HCEC 1CT (cell line): ENCODE data around the gene GLRB.
"Not testable (repeated sequence)": the region's sequence is repeated elsewhere in the genome, so short reads cannot be mapped to it uniquely, and the experiment has no call there.

Experiments
- DNase-seq: peaks from one replicate; pipeline ENCODE4 v3.0.0-alpha.2; 2017

Gene GLRB

GRCh38 chr4:157075811-157076577 is at the start of gene GLRB:
TSS of gene GLRB (plus strand) at chr4:157076150. CDS start at chr4:157078025, 1,875 bp downstream.
- peak; percentile 6 for DNase-seq

GRCh38 chr4:157035471-157035870 is 40.5 kb upstream of the GLRB start:
- DNase-seq: no peak

DNA sequence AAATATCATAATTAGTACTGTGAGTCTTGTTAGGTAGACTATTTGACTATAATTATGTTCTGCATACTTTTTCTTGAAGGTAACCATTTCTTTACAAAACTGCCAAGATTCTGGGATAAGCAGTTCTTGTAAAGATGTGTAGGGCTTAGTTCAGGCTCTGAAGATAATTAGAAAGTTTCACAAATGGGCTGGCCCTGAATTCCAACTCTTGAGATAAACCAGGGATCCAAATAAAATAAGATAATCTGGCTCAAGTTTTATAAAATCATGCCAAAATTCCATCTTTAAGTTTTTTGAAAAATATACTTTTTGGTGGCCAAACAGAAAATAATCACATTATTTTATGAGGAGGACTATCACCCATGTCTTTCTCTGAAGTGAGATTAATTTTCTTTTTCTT is 35.5 kb upstream of the GLRB start:
- DNase-seq: no peak

- peak; percentile 43 for DNase-seq
These were observed 32.8 kb upstream of the GLRB start for GRCh38 chr4:157043131-157043530.

DNA sequence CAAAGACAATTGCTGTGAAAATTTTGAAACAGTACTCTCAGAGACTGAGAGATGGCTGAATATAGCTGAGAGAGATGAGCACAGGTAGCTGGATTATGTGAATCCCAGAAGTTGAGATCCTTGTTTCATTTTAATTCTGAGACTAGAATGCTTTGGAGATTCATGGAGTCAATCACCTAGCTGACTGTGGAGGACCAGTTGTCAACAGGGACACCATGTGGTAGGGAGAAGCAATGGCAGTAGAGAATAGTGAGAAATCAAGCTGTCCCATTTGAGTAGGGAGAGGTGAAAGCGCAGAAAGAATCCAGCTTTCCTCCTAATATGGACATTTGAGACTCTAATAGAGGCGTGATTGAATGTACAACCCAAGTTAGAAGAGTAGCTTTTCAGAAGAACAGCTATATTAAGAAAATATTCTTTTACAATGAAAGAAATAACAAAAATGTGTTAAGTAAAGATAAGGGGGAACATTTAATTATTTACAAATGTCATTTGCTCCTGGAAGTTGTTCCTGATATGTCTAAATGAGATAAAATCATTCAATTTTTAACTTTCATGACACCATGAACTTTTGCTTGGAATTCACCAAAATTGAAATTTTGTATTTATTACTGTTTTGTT is 30.3 kb upstream of the GLRB start:
- DNase-seq: peak; percentile 66

DNA sequence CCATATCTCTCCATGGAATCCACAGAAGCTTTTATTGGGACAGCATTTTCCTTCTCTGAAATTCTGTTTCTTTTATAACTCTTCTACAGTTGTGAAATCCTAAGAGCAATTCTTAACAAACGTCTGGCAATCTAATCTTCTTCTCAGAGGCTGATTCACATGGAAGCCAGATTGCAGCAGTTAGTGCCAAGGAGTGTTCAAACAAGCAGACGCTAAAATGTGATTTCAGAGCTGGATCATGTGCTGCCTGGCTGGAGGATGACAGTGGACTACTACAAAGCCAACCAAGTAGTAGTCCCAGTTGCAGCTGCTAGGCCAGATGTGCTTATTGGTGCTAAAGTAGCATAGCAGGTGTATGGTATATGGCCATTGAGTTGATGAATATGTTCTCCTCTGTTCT is 27.7 kb upstream of the GLRB start:
- peak; percentile 26 for DNase-seq

- DNase-seq: no peak
These were observed 25.4 kb upstream of the GLRB start for GRCh38 chr4:157050561-157050960.

DNA sequence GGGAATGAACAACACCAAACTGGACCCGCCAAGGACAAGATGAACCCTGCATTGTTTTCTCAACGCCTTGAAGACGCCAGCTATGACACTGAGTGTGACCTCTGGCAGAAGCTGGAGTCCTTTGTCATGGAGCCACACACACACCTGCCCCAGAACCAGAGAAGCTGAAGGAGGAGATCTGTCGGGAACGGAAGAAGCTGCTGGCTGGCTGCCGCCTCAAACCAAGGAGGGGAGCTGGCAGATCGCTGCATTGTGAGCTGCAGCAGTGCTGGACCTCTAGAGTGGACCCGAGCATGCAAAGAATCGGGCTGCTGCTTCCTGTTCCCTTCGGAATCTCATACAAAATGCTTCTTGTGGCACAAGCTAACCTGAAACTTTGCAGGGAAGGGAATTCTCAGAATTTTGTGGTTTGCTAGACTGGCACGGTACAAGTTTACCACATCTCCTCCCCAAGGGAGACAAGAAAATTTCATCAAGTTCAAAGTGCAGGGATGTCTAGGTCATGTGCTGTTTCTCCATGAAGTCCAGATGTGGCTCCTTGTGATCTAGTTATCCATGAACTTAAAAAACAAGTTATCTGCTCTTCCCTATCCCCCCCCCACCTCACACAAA is 23.4 kb upstream of the GLRB start:
- no peak for DNase-seq

DNA sequence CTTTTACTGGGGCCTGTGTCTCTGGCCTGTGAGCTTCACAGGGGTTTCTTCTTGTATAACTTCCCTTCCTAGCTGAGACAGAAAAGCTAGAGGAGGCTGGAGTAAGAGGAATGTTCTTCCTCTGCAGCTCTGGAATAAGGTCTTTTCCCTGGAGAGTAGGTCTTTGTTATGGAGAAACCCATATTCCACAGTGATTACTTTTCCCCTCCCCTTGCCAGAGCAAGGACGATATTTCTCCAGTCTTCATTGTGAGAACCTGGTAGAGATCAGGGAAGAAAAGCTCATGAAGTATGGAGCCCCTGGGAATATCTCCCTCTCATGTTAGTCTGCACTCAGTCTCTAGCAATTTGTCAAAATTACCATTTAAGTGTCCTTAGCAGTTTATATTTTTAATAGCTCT is 18.7 kb upstream of the GLRB start:
- DNase-seq: no peak

DNA sequence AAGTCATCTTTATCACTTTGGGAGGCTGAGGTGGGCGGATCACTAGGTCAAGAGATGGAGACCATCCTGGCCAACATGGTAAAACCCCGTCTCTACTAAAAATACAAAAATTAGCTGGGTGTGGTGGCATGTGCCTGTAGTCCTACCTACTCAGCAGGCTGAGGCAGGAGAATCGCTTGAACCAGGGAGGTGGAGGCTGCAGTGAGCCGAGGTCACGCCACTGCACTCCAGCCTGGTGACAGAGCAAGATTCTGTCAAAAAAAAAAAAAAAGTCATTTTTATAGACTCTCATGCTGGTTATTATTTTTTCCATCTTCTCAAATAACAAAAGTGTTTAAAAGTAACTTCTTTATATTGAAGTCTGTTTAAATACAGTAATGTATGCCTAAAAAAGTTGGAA is 17.1 kb upstream of the GLRB start:
- not testable (repeated sequence) for DNase-seq

DNA sequence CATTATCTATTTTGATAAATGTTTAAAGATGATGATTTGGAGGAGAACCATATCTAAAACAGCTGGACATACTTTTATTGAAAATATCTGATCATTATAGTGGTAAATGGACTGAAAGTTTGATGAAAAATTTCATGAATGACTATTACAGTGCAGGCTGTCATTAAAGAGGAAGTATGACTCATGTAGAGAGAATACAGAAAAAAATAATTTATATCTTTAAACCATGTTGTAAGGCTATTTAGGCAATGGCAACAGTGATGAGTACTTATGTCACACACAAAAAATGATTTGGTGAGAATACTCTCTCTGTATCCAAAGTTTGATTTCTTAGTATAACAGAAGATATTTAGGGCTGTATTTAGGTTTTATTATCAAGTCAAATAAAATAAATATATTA is 3.9 kb upstream of the GLRB start:
- peak; percentile 63 for DNase-seq

- no peak for DNase-seq
These were observed 549 bp upstream of the GLRB start for GRCh38 chr4:157075401-157075800.

DNA sequence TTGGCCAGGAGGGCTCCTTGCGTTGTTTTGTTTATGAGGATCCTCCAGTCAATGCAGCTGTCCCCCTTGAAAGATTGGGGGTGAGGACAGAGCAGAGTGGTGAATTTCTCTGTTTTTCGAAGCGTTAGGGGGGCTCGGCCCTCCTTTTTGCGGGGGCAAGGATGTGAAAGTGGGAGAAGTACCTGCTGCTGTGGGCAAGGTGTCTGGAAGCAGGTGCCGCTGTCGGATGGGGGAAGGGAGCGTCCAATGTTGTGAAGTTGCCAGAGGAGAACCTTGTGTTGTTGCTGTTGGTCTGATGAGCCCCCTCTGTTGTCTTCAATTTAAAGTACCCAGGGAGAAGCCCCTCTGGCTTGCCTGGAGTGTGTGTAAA is 613 bp downstream of the GLRB start:
- no peak for DNase-seq

DNA sequence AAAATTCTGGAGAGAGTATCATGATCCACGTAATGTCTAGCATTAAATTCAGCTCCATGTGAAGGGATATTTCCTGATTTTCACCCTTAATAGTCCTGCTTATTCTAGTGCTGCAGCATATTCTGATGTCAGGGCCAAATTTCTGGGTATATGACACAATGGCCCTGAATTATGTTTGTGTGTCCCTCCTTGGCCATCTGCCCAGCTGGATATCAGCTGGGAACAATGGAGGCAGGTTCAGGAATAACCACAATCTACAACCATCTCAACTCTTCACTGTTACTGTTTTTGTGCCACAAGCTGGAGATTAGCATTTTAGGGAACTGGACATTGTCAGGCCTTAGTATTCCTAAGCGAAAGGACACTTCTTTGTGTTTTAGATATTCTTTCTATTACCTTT is 3.5 kb downstream of the GLRB start:
- no peak for DNase-seq

DNA sequence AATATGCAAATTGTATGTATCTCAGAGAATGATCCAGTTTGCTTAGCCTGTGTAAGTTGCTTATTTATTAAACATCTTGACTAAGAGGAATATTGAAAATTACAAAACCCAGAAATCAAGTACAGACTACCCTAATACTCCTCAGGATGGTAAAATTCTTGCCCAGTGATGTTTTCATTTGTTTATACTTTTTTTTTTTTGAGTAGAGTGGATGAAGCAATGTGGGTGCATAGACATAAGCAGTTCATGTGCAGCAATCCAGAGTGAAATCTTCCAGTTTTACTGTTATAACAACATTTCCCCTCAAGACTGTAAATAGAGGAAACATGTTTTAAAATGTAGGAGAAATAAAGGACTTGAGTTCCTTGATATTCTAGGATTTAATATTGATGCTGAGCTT is 4.7 kb downstream of the GLRB start:
- no peak for DNase-seq

DNA sequence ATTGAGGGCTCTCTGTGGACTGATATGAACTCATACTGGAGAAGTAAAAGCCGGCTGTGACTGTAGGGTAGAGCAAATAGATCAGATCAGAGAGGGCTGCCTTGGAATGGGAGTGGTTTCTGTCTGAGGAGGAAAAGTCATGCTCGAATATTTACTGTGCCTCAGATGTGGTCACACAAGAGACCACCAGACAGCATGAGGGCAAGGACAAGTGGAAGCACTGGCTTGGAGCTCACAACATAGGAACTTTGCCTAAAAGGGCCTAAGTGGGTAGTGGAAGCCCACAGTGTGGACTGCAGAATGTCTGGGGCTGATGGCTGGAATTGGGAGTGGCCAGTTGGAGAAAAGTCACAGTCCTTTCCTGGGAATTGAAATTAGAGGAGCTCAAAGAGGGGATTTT is 19.8 kb downstream of the GLRB start:
- no peak for DNase-seq

DNA sequence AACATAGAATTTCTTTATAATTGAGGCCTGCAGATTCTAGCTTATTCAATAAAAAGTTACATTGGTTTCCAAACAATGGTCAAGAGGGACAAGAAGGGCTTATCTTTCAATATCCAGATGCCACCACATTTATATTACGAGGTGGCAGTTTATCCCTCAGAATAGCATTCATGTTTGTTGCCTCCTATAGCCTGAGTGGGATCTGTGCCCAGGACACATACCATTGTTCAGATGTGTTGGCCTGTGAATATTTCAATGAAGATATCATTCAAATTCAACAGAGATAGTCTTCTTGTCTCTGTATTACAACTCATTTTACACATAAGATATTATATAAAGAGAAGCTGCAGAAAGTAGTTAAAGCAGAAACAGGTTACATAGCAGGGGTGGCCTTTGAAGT is 20.5 kb downstream of the GLRB start:
- DNase-seq: no peak

GRCh38 chr4:157099506-157099905 is 23.6 kb downstream of the GLRB start:
- no peak for DNase-seq

- DNase-seq: no peak
These were observed 28.6 kb downstream of the GLRB start for GRCh38 chr4:157104541-157104940.

- no peak for DNase-seq
These were observed 38.7 kb downstream of the GLRB start for GRCh38 chr4:157114671-157115070.

DNA sequence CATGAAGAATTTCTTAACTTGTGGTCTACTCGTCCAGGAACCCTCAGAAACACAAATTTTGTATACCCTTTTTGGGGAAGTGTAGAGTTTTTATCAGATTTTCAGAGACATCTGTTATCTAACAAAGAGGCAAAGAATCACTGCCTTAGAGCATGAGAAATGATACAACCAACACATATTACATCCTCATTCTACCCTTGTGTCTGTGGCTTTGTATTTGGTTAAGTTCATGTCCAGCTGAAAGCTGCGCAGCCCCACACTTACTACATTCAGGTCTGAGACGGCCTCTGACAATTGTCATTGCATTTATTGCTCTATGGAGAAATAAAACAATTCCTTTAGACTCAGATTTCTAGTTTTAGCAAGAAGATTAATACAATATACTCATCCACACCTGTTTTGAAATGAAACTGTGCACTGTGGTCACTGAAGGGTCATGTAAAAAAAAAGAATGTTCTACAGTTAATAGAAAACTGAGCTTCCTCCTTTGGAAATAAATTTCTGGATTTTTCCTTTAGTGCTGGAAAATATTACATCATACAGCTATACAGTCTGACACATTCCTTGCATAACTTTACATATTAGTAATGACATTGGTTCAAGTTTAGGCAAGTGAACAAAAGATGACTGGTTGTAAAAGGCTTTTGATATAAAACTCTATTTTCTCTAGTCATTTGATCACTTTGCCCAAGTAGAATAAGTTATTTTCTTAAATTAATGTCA is 39.8 kb downstream of the GLRB start:
- peak; percentile 73 for DNase-seq

DNA sequence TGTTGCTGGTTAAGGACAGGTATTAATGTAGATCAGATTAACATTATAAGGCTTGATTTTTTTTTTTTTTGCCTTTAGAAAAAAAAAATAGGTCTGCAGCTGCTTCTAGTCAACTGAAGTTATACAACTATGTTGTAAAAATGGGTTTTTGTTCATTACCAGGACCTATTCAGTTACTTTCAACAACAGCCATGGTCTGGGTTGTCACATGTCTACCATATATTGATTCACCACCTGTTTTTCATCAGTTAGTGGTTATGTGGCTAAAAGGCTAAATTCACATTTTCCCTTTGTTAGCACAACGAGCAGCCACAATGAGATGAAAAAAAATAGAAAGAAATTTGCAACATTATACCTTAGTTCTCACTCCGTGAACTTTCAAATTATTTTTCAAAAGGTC is 45.5 kb downstream of the GLRB start:
- no peak for DNase-seq

DNA sequence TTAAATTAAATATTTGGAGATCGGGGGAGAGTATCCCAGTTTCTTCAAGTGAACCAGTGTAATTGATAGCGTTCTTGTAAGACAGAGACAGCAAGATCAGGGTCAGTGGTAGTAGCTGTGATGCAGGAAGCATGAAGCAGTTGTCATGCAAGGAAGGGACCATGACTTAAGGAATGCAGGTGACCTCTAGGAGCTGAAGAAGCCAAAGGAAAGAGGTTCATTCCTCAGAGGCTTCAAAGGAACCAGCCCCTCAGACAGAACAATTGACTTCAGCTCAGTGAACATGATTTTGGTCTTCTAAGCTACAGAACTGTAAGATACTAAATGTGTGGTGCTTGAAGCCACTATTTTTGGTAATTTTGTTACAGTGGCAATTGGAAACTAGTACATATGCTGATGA is 51.6 kb downstream of the GLRB start:
- no peak for DNase-seq

DNA sequence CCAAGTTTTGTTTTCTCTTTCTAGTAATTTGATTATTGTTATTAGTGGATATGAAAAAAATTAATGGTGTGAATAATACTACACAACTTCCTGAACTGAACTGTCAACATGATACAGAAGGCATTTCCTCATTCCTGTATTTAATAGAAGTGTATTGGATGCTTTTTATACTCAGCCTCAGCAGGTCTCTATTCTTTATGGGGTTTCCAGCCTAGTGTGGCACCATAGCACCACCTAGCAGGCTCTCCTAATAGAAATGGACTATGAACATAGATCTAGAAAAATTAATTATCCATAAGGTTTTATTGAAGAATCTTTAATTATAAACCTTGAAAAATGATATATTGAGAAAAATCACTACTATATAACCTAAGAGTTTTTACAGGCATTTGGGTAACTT is 52.4 kb downstream of the GLRB start:
- peak; percentile 43 for DNase-seq
